ENCODE results near the gene FAM171A1.
"Not testable (repeated sequence)": the region's sequence is repeated elsewhere in the genome, so short reads cannot be mapped to it uniquely, and the experiment has no call there.

Gene FAM171A1

DNA sequence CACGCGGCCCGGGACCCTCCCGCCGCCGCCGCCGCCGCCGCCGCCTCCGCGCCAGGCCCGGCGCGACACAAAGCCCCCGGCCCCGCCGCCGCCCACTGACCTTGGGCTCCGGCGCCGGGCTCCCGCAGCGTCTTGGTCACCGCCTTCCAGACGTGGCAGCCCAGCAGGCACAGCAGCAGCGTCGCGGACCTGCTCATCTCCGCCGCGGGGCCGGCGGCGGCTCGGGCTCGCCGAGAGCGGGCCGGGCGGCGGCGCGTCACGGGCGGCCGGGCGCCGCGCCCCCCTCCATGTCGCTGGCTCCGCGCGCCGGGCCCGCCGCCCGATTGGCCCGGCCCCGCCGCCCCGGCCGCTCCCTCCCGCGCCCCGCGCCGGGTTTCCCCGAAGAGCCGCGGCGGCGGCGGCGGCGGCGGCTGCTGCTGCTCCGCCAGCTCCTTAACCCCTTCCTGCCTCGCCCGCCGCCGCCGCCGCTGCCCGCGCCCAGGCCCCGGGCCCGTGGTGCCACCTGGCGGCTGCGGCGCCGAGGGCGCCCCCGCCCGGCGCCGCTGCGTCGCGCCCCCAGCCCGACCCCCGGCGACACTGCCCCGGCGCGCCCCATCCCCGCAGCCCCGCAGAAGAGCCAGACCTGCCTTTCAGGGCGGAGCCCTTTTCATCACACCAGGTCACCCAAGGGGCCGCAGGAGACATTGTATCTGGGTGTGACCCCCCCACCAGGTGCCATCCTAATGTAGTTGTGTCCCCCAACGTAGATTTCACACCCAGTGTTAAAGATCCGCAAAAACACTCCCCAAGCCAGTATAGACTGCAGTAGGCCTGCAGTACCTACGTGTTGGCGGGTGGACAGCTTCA is at the start of gene FAM171A1:
Gene FAM171A1 (minus strand): TSS at position 434 of the 846 bp plus-strand sequence. CDS start 237 bp downstream, at position 197.
- DNase-seq: peak; percentile 67

GRCh38 chr10:15420858-15421257 is 49.8 kb upstream of the FAM171A1 start:
- DNase-seq: no peak

DNA sequence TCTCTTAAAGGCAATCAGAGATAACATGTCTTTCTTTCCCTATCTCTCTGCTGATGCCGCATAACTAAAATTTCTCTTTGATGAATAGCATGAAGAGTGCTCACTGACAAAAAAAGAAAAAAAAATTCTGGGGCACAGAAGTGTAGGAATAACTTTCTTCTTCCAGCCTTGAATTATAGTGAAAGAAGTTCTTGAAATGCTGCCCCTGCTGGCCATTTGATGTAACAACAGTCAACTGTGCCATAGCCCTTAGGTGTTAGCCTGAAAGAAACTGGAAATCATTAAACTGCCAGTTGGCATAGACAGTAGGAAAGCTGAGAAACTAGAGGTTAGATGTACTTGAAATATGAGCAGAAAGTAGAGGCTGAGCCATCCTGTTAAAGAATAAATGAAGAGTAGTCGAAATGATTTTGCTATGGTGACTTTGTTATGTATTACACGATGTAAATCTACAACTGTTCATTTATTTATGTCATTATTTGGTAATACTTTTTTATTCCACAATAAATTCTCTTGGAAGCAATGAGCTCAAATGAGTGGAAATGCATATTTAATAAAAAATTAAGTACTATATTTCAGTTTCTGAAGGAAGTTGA is 48.3 kb upstream of the FAM171A1 start:
- DNase-seq: peak; percentile 43

DNA sequence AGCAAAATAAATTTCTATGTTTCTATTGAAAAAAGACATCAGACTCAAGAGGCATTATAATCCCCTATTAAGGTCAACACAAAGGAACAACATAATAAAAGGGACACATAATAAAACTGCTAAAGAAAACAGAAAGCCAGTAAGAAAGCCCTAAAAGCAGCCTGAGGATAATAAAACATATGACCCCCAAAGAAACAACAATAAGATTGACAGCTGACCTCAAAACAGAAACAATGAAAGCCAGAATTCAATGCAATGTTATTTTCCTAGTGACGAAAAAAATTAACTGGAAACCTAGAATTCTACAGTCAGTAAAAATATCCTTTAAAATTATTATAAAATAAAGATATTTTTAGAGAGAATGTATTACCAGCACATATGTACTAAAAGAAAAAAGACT is 44.9 kb upstream of the FAM171A1 start:
- DNase-seq: no peak

- DNase-seq: no peak
These were observed 39.9 kb upstream of the FAM171A1 start for GRCh38 chr10:15411010-15411409.

- not testable (repeated sequence) for DNase-seq
These were observed 38.3 kb upstream of the FAM171A1 start for GRCh38 chr10:15409350-15409749.

DNA sequence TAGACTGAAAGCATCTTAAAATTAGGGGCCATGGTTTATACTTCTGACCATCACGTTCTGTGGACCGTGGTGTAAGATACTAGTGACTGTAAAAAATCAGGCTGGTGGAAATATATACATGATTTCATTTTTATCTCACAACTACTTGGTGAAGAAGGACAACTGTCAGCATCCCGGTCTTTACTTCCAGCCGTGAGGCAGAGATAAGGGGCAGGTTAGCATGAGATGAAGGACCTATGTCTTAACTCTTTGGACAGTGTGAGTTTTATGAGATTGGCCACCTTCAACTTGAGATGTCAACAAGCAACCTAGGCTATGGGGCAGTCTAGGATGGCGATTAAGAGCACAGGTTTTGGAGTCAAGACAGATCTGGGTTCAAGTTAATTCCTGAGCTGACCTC is 37.5 kb upstream of the FAM171A1 start:
- DNase-seq: no peak

- no peak for DNase-seq
These were observed 34.2 kb upstream of the FAM171A1 start for GRCh38 chr10:15405319-15405718.

GRCh38 chr10:15401382-15401781 is 30.3 kb upstream of the FAM171A1 start:
- DNase-seq: no peak

GRCh38 chr10:15400461-15400860 is 29.4 kb upstream of the FAM171A1 start:
- DNase-seq: not testable (repeated sequence)

DNA sequence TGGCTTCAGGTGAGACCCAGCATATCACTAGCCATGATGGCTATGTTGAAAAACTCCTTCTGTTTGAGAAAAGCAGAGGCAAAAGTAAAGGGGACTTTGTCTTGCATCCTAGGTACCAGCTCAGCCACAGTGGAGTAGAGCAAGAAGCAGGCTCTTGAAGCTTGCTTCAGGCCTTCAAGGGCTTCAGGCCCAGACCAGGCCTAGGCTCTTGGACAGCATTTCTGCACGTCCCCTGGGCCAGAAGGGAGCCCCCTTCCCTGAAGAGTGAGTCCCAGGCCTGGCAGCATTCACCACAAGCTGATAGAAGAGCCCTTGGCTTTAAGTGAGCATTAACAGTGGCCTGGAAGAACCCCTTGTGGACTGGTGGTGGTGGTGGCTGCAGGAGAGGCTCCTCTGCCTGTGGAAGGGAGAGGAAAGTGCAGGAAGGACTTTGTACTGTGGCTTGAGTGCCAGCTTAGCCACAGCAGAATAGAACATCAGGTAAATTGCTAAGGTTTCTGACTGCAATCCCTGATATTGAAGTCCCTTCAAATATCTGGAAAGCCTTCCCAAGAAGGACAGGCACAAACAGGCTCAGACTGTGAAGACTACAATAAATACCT is 28.1 kb upstream of the FAM171A1 start:
- no peak for DNase-seq

GRCh38 chr10:15395935-15396334 is 24.8 kb upstream of the FAM171A1 start:
- DNase-seq: no peak

DNA sequence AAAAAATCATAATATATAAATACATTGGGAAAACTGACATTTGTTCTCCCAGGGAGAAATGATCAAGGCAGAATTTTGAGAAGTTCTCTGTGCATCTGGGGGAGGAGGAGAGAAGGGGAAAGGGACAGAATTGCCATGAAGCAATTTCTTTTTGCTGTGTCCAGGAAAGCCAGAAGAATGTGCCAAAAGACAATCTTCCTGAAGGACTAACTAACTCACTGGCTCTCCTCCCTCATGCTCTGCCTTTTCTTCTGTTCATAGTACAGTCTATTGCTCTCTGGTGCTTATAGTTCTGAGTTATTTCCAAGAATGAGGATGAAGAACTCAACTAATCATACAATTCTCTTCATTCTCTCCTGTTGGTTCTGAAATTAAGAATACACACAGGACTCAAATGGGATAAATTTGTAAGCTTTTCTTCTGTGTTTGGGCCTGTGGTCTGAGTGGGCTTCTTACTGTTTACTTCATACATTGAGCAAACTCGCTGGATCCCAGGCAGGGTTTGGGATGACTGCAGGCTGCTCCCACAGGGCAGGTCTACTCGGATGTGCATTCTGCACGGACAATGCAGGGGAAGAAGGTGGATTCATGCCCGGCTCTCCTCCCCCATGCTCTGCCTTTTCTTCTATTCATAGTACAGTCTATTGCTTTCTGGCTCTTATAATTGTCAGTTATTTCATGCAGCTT is 22.2 kb upstream of the FAM171A1 start:
- DNase-seq: no peak

- no peak for DNase-seq
These were observed 20.4 kb upstream of the FAM171A1 start for GRCh38 chr10:15391491-15391890.

- DNase-seq: not testable (repeated sequence)
These were observed 17.1 kb upstream of the FAM171A1 start for GRCh38 chr10:15388172-15388571.

DNA sequence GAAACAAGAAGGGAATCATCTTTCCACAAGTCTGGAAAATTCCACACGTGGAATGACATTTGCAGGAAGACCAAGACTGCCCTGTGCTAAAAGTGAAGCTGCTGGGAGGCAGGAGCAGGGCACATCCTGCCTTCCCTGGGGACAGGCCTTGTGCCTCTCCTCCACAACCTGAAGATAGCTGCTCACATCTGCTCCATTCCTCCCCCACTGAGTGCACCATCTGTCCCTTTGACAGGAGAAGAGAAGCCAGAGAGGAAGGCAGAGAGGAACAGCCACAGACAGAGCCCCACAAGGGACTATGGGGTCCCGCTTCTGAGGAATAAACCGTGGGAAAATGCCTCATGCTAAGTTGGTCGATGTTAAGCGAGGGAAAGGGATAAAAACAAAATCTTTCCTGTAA is 15.9 kb upstream of the FAM171A1 start:
- DNase-seq: no peak

DNA sequence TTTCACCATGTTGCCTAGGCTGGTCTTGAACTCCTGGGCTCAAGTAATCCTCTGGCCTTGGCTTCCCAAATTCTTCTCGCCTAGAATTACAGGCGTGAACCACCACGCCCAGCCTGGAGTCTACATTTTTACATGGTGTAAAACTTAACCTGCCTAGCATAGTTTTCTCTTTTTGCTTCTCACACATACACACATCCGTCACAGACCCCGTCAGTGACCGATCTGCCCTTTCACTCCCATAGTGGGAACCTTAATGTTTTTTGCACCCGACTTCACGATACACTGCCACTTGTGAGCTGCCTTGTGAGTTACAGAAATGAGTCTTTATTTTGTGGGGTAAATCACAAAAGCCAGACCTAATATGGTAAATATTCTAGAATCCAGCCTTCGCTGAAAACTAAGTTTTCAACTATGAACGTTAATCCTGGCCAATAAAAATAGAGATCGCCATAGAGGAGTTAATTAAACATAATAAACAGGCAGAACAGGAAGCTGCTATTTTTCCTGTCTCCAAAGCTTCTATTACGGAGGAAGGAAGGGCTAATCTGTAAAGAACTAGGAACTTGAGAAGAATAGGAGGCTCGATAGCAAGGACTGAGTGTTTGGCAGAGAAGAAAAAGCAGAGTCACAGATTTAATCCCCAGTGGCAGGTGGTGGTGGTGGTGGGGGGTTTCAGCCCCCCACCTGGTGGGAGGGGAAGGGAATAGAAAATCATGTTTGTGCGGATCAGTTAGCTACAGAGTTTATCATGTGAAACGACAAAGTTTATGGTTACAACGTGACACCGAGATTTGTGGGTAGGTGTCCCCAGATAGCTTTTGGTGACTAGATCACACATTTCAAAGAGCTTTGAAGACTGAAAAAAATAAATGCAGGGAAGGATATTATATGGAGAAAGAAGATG is 14.7 kb upstream of the FAM171A1 start:
- no peak for DNase-seq

DNA sequence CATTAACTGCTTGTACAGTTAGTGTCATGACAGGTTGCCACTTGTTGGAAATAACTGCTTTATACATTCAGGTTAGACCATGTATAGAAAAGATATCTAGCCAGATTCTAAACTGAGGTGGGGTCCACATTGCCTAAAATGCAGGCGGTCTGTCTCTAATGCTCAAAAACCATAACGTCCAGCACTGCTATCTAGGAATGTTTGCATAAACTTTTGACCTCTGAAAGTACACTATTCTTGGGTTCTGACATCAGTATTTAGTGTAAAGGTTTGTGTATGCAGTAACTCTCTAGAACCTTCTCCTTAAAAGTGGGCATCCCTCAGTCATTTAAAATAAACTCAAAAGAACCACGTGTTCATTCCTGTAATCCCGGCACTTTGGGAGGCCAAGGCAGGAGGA is 10.3 kb upstream of the FAM171A1 start:
- DNase-seq: no peak

DNA sequence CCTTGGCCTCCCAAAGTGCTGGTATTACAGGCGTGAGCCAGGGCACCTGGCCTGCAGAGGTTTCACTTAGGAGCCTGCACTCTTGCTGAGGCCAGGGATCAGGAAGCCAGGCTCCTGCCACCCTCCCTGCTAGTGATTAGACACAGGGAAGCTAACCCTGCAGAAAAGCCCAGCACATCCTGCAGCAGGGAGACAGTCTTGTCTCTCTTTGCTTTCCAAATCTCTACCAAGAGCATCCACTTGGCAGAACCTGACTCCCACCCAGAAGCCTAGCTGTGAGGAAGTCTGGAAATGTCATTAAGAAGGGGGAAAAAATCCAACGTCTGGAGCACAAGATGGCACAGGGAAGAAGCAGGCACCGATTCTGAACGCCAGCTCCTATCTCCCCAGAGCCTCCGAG is 8.0 kb upstream of the FAM171A1 start:
- no peak for DNase-seq

- DNase-seq: no peak
These were observed 7.5 kb upstream of the FAM171A1 start for GRCh38 chr10:15378569-15378968.

DNA sequence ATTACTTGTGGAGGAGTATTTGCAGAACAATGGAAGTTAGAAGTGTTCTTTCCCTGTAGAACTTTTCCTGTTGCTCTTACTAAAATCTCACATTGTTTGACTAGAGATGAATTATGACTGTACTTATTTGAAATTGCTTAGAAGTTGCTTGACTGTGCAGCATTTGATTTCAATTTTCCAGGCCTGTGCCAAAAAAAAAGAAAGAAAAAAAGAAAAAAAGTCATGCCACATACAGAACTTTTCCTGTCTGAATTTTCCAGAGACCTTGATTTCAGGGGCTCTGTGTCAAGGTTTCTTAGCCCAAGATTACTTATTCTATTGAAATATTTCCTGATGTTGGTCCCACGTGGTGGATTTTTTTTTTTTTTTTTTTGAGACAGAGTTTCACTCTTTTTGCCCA is 3.5 kb upstream of the FAM171A1 start:
- no peak for DNase-seq

GRCh38 chr10:15374156-15374555 is 3.1 kb upstream of the FAM171A1 start:
- DNase-seq: no peak
